Spleen (tissue), 11 donors: Measurements from ENCODE around the gene TNFRSF18. TPM values are rescaled to one million over a fixed set of nuclear protein-coding genes. Genes with fewer than 3 reads are reported as not detected.
A peak's percentile ranks its signal among the peaks of the same experiment; 100 is the strongest.

Source experiments
- DNase-seq: peaks from one replicate; pipeline ENCODE4 v3.0.0-alpha.2; 2020
- H3K27ac ChIP-seq, 8 donors: fragments of 200-600 bp; sonication (generic) in 7 of 8; 1 replicate in 4 of 8; 2 replicates in 4 of 8; pipeline versions ENCODE4 v1.5.0 to v1.8.0; 2016 to 2021; ENCODE audit warnings: inconsistent platforms in 4 of 8, mild to moderate bottlenecking in 4 of 8, moderate library complexity in 1 of 8
- H3K27me3 ChIP-seq, 7 donors: fragments of 200-600 bp; sonication (generic) in 6 of 7; replicated peaks in 1 of 7; 1 replicate in 4 of 7; 2 replicates in 3 of 7; pipeline versions ENCODE4 v1.5.0 to v1.8.0; 2016 to 2021; ENCODE audit warnings: inconsistent platforms in 3 of 7, mild to moderate bottlenecking in 1 of 7
- H3K36me3 ChIP-seq, 6 donors: fragments of 200-600 bp; sonication (generic) in 5 of 6; 1 replicate in 4 of 6; 2 replicates in 2 of 6; pipeline versions ENCODE4 v1.5.0 to v1.8.0; 2016 to 2021; ENCODE audit warnings: inconsistent platforms in 2 of 6
- H3K4me1 ChIP-seq, 6 donors: fragments of 200-600 bp; sonication (generic) in 5 of 6; 1 replicate in 3 of 6; 2 replicates in 3 of 6; pipeline versions ENCODE4 v1.5.0 to v1.8.0; 2016 to 2021; ENCODE audit warnings: inconsistent platforms in 3 of 6
- H3K4me3 ChIP-seq, 8 donors: fragments of 200-600 bp; sonication (generic) in 7 of 8; 1 replicate in 4 of 8; 2 replicates in 4 of 8; pipeline versions ENCODE4 v1.5.0 to v1.8.0; 2016 to 2021; ENCODE audit warnings: inconsistent platforms in 4 of 8, mild to moderate bottlenecking in 4 of 8, moderate library complexity in 2 of 8
- H3K9me3 ChIP-seq, 8 donors: fragments of 200-600 bp; sonication (generic) in 7 of 8; 1 replicate in 4 of 8; 2 replicates in 4 of 8; pipeline versions ENCODE4 v1.5.0 to v1.8.0; 2016 to 2021; ENCODE audit warnings: inconsistent platforms in 4 of 8
- POLR2A ChIP-seq, 3 donors: fragments of 450-650 bp; IDR thresholded peaks; one replicate each; pipeline ENCODE4 v1.5.1; 2017; ENCODE audit warnings: antibody characterized with exemption in 3 of 3, mild to moderate bottlenecking in 1 of 3
- POLR2AphosphoS5 ChIP-seq, 3 donors: sonication (generic); formaldehyde crosslinking; IDR thresholded peaks; one replicate each; pipeline ENCODE4 v1.5.1; 2017; ENCODE audit warnings: antibody characterized with exemption in 3 of 3
- WGBS, 5 donors: extraction: QIAGEN DNeasy Blood & Tissue Kit in 3 of 5; methylation state at CpG; one replicate each; pipeline versions ENCODE4 v1.1.5 to v1.1.7; 2013 to 2018; 5-methylcytosine and 5-hydroxymethylcytosine counted together
- intact Hi-C: fragments of 100-400 bp; cut with DNase I; formaldehyde crosslinking; loops from one replicate; pipeline ENCODE4 v1.15.0; 2023; ENCODE audit warnings: low total_unique reads
- polyA plus RNA-seq, 3 donors: library from polyadenylated mRNA; stranded (reverse); fragments of 200-250 nt; gene quantifications; one replicate each; pipeline ENCODE4 v1.2.1, GENCODE V29; 2013
- total RNA-seq, 7 donors: library from RNA; depleted of rRNA in 3 of 7; stranded (reverse); fragments of >200 nt in 3 of 7; fragmentation: NEBNext Ultra II Directional in 4 of 7; extraction: Animal tissue kit (Norgen Biotek cat#: 25700) in 4 of 7; gene quantifications; one replicate each; pipeline versions ENCODE4 v1.1.0 to v1.2.1, GENCODE V29; 2016 to 2021
- TF ChIP-seq, protein P1 (sequence below), 11 experiments: fragments of 200-600 bp in 7 of 11; fragments of 450-650 bp in 4 of 11; sonication (generic) in 4 of 11; IDR thresholded peaks in 8 of 11; conservative IDR thresholded peaks in 3 of 11; 1 replicate in 7 of 11; 2 replicates in 4 of 11; pipeline versions ENCODE4 v1.4.0 to v1.8.0; 2016 to 2021; ENCODE audit warnings: antibody characterized with exemption in 11 of 11, inconsistent platforms in 4 of 11, mild to moderate bottlenecking in 1 of 11
- donor health status: healthy with polysubstance abuse.
- donor health status: DM: no; HTN: no; CAD: no; lungs with moderate emphysema.
- donor health status: DM: no; HTN: no; CAD: no.
- donor health status: Bipolar disorder and iron deficiency.
- donor health status: healthy.
- donor health status: DM: no; HTN: no; CAD: no.
- donor health status: DM: yes; HTN: yes; CAD: no.

Gene TNFRSF18
- total and polyA plus RNA-seq, 10 donors, result 5.2 to 16.3 (median 7.6) TPM

GRCh38 chr1:1210726-1211540, 4.5 kb upstream of the TNFRSF18 start:
- peaks cover 0 to 73% (median 20%) of the 10 kb centered on the region in 7 donors for H3K27me3 ChIP-seq
- no peak overlapping the region for H3K27ac ChIP-seq
- intact Hi-C loops, result no loop called here
- H3K36me3 ChIP-seq, result peaks cover 0 to 14% (median under 1%) of the 10 kb centered on the region in 6 donors
- peak; percentile 73 for DNase-seq
- no peak for TF ChIP-seq POLR2A (IDR thresholded peaks at IDR 0.05)
- no peak for TF ChIP-seq POLR2AphosphoS5 (IDR thresholded peaks at IDR 0.05)
- TF ChIP-seq, protein P1, sequence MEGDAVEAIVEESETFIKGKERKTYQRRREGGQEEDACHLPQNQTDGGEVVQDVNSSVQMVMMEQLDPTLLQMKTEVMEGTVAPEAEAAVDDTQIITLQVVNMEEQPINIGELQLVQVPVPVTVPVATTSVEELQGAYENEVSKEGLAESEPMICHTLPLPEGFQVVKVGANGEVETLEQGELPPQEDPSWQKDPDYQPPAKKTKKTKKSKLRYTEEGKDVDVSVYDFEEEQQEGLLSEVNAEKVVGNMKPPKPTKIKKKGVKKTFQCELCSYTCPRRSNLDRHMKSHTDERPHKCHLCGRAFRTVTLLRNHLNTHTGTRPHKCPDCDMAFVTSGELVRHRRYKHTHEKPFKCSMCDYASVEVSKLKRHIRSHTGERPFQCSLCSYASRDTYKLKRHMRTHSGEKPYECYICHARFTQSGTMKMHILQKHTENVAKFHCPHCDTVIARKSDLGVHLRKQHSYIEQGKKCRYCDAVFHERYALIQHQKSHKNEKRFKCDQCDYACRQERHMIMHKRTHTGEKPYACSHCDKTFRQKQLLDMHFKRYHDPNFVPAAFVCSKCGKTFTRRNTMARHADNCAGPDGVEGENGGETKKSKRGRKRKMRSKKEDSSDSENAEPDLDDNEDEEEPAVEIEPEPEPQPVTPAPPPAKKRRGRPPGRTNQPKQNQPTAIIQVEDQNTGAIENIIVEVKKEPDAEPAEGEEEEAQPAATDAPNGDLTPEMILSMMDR (IDR thresholded peaks at IDR 0.05 in 8 of 11, conservative IDR thresholded peaks at IDR 0.05 in 3 of 11), result no peak
- no peak overlapping the region for H3K4me3 ChIP-seq
- WGBS, 5 donors, result 89 to 96% (median 93%) methylated on average over 26 to 31 of the region's 31 CpGs
- no peaks in the 10 kb centered on the region for H3K9me3 ChIP-seq
- H3K4me1 ChIP-seq, result peaks cover 61 to 99% (median 80%) of the 10 kb centered on the region in 6 donors

DNA sequence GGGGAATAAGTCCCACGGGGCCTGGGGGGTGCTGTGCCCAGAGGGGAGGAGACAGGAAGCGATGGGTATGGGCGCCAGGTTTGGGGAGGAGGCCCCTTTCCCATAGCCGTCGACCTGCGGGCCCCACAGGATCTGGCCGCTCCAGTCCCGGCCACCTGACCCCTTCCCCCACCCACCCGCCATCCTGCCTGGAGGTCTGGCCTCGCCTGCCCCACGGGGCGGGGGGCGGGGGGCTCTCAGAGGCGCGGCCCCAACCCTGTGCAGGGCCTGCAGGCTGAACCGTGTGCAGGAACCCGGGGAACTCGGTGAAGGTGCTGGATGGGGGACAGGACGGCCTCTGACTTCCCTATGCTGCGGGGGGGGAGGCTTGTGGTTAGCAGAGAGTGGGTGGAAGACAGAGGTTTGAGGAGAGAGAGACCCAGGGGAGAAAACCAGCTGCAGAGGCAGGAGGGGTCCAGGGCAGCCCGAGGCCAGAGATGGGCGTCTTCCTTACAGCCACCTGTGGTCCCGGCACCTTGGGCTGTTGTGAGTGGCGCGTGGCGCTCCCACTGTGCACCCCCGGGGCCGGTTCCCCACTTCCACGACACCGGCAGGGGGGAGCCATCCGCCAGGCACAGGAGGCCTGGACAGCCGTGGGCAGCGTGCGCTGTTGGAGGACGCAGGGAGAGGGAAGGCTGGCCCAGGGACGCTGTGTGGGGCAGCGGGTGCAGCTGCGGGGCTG, 2.5 kb upstream of the TNFRSF18 start:
- Histone ChIP-seq H3K4me3 (peak overlapping the region in 5 of 8 donors; percentile 1 to 53 (median 16)), H3K4me1 (peaks cover 46 to 96% (median 69%) of the 10 kb centered on the region in 6 donors), H3K27ac (peak overlapping the region in 6 of 8 donors; percentile 2 to 77 (median 48)), H3K9me3 (no peaks in the 10 kb centered on the region), H3K36me3 (peaks cover 0 to 7% (median 0%) of the 10 kb centered on the region in 6 donors), H3K27me3 (peaks cover 0 to 88% (median 27%) of the 10 kb centered on the region in 7 donors)
- TF ChIP-seq, protein P1 (IDR thresholded peaks at IDR 0.05 in 8 of 11, conservative IDR thresholded peaks at IDR 0.05 in 3 of 11), result no peak
- peak in 1 of 3 donors; percentile 35 for TF ChIP-seq POLR2AphosphoS5 (IDR thresholded peaks at IDR 0.05)
- intact Hi-C loops, result no loop called here
- peak; percentile 79 for DNase-seq
- 17 to 29% (median 22%) methylated on average over 35 to 38 of the region's 38 CpGs for WGBS, 5 donors

DNA sequence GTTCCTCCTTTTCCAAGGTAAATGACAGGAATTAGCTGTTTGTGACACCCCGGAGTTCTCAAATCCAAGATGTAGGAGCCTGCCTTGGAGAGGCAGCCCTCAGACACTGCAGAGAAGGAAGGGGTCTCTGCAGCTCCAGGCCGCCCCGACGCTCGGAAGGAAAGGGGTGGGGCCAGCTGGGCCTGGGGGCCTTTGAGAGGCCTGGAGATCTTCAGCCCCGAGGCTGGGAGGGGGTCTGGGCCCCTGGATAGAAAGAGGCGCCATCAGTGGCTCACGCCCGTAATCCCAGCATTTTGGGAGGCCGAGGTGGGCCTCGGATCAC, 1.1 kb upstream of the TNFRSF18 start:
- 48 to 74% (median 58%) methylated on average over 6 to 11 of the region's 11 CpGs for whole genome bisulfite sequencing, 5 donors
- Histone ChIP-seq H3K27me3 (peaks cover 0 to 87% (median 27%) of the 10 kb centered on the region in 7 donors), H3K36me3 (peaks cover 0 to 7% (median 0%) of the 10 kb centered on the region in 6 donors), H3K4me1 (peaks cover 33 to 82% (median 56%) of the 10 kb centered on the region in 6 donors), H3K27ac (peak overlapping the region in 2 of 8 donors; percentile 61 to 77), H3K4me3 (peak overlapping the region in 1 of 8 donors; percentile 68), H3K9me3 (no peaks in the 10 kb centered on the region)
- TF ChIP-seq POLR2AphosphoS5 (IDR thresholded peaks at IDR 0.05) (no peak), POLR2A (IDR thresholded peaks at IDR 0.05) (no peak)
- TF ChIP-seq, protein P1 (IDR thresholded peaks at IDR 0.05 in 8 of 11, conservative IDR thresholded peaks at IDR 0.05 in 3 of 11), result no peak
- intact Hi-C loops, result no loop called here
- DNase-seq, result no peak
